T-helper 1 cell treated with Interleukin-12 subunit alpha and Interleukin-12 subunit beta and Interleukin-4 antibody, amounts not matched to agents 30 ng/mL and 1 ng/mL, for 36 hours (primary cell): ENCODE data around the gene RUNX1. TPM values are rescaled to one million over a fixed set of nuclear protein-coding genes. Genes with fewer than 3 reads are reported as not detected.

Experiments used
- intact Hi-C: fragments of 100-400 bp; cut with micrococcal nuclease; formaldehyde crosslinking; loops from one replicate; pipeline ENCODE4 v1.15.1; 2024
- total RNA-seq: library from RNA; stranded (reverse); gene quantifications from 2 replicates; pipeline ENCODE4 v1.2.3, GENCODE V29; 2022

The RUNX1 gene
- total RNA-seq, 1 donor from 2014 or later = 58.6 TPM

DNA sequence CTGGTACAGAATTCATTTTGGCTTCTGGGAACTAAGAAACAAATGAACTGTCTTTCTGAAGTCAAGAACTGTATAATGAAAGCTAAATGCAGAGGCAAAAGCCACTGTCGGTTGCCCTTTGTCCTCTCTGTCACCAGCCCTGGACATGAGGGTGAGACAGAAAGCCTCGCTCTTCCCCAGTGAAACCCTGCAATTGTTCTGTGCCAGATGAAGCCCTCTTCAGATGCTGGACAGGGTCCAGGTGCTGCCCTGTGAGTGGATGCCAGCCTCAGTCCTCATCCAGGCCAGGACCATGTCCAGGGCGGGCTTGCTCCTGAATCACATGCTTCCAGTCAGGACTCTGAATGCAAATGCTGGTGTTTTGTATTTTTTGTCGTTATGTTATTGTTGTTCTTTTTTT lies 138.7 kb downstream of the RUNX1 start:
- intact Hi-C loops = no loop called here

DNA sequence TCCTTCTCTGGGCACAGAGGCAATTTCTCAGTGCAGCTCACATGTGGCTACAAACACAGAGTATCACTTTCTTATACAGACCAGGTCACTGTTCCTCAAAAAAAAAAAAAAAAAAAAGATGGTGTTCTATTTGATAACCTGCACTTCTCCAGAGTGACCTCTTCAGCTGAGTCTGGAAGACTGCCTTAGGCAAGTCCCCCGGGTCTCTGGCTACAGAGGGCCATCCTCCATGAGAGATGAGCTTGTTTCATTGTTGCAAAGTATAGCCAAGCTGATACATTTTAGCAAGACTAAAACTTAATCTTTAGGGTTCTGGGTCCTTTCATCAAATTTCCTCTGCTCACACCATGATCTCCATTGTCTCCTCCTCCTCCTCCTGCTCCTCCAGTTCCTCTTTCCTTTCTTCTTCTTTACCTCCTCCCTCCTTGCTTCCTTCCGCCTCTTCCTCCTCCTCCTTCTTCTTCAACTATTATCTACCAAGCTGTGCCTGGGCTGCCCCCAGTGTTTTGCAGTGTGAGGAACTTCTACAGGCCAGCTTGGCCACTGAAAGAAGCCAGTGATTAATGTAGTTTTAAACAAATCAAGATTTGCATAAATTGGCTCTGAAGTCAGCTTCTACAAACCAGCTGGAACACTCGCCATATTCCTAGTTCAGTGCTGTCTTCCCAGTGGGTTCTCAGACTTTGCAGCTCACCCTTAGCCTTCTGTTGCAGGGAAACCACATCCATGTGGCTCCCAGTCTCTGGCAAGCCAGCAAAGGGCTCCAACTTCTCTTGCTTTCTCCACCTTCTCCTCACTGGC lies 139.4 kb downstream of the RUNX1 start:
- intact Hi-C loops = no loop called here

DNA sequence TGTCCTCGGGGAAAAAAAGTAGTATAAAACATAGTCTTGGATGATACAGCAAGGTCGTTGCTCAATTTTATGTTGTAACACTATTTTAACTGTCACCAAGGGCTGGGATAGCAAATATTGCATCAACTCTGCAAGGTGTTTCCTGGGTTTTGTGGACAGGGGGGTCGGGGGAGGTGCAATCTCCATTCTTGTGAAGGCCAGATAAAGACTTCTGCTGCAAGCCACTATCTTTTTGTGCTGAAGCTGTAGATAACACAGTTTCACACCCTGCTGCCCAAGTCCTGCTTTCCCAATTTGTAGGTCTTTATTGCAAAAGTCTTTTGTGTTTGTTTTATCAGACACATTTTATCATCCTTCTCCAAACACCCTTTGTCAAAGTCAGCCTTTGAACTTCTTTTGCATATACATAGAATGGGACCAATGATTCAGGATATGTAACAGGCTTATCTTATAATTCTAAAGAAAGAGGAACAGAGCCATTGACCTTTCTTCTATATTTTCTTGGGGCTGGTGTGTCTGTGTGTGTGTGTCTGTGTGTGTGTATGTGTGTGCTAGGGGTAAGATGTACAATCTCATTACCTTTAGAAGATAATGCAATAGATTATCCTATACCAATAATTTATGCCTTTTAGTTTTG lies 140.6 kb downstream of the RUNX1 start:
- intact Hi-C loops = no loop called here

DNA sequence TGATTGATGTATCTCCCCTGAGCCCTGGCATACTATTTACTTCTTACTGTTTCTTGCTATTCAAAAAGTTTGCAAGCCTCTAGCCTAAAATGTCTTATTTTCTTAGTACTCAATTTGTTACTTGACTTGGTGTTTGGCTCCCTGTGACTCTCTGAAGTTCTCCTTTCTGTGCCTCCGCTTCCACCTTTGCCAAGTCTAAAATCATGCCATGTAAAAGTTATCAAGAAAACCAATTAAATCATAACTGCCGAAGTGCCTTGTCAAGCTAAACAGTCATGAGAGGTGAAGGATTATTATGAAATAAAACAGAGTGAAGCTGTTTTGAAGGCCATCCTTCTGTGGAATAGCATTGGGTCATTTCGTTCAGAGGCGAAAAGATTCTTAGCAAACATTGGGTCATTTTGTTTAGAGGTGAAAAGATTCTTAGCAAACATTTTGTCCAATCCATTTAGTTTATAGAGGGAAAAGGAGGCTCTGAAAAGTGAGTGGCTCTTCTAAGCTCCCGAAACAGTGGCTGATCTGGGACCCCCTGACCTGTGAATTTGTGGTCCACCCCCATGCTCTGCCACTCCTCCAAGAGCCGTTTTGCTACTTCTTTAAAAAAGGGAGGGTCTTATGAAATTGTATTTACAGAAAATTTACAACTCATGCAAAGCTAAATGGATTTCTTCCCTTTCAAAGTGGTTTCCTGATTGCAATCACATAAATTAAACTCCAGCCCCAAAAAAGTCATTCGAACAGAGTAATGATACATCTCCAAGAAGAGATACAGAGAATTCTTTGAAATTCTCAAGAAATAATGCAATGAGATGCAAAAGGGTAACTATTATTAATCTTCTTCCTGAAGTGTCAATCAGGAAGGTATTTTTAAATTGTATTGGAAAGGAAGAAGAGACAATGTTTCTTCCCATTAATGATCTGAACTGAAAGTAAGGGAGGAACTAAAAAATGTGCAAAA lies 141.4 kb downstream of the RUNX1 start:
- intact Hi-C loops = no loop called here

DNA sequence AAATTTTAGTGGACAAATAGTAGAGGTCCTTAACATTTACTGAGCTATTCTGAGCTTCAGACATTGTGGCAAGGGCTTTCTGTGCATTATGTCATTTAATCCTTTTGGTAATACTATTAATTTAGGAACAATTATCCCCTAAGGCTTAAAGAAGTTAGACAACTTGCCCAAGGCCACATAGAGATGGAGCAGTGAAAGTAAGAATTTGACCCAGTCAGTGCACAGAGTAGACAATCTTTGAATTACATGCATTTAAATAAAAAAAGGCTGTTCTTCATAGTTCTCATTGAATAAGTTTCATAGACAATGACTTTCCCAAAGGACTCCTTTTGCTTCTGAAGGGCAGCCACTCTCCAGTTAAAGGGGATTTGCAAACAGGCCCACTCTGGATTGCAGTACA lies 142.7 kb downstream of the RUNX1 start:
- intact Hi-C loops = no loop called here

DNA sequence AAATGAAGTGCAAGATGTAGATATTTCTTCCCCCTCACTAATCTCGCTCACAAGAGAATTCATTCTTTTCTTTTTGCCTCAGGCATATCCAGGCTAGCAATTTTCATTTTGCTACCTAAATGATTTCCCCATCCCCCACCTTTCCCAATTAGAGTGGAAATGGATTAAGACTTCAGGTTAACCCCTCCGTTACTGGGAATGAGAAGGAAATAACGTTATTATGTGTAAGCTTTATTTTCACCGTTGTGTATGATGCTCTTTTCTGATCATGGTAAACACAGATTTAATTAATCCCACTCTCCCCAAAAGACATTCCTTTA lies 143.9 kb downstream of the RUNX1 start:
- intact Hi-C loops = no loop called here

DNA sequence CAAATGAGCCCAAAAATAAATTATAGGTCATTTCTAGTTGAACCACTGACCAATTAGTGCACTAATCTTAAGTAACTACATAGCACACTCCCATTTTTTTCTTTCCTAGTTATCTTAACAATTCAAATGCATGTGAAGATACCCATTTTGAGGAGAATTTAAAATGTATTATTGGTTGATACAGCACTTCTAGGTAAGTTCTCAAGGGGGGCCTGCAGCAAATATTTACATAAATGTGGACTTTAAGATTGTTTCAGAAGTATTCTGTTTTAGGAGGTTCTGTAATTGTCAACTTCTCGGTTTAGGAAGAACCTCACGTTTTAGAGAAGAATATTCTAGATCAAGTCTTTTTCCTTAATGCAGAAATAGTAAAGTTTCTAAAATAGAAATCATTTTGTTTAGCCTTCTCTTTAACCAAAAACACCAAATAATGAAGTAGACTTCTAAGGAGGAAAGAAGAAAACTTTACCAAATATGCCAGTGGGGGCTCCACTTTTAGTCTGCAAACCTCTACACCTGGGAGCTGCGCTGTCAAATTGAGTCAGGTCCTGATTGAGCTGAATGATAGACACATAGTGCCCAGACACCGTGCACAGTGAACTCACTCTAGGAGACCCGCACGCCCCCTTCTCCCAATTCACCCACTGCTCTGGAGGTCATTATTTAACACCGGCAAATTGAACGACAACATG lies 144.4 kb downstream of the RUNX1 start:
- intact Hi-C loops = no loop called here

DNA sequence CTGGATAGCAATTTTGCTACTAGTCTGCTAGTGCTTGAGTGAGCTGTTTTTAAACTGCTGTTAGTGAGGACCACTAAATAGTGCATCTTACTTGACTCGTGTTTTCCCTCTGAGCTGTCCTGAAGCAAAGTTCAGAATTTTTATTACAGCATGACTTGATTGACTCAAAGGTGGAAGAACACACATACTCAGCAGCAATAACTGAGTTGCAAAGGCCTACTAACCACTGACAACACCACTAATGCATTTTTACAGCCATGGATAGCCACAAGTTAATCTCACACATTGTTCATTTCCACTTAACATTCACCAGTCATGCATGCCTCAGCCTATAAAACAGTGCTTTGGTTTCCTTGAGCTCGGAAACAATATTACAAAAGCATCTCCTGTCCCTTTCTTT lies 148.7 kb downstream of the RUNX1 start:
- intact Hi-C loops = no loop called here

DNA sequence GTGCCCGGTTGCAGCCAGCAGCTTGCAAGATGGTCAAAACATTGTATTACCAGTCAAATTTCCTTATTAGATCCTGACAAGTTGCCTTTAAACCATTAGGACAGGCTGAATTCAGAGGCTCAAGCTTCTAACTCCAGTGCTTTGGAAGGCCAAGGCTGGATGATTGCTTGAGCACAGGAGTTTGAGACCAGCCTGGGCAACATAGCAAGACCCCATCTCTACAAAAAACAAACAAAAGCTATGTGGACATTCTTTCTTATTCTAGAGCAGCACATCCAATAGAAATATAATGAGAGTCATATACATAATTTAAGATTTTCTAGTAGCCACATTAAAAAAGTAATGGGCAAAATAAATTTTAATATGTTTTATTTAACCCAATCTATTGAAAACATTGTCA lies 149.3 kb downstream of the RUNX1 start:
- intact Hi-C loops = no loop called here

DNA sequence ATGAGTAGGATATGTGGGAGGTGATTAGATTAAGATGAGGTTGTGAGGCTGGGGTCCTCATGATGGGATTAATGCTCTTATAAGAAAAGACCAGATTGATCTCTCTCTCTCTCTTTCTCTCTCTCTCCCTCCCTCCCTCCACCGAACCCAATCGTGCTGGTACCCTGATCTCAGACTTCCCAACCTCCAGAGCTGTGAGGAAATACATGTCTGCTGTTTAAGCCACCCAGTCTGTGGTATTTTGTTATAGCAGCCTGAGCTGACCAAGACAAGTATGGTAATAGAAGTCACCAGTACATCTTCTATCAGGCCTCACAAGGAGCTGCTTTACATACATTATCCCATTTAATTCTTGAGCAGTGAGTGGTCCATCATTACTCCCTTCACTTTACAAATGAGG lies 149.8 kb downstream of the RUNX1 start:
- intact Hi-C loops = no loop called here

DNA sequence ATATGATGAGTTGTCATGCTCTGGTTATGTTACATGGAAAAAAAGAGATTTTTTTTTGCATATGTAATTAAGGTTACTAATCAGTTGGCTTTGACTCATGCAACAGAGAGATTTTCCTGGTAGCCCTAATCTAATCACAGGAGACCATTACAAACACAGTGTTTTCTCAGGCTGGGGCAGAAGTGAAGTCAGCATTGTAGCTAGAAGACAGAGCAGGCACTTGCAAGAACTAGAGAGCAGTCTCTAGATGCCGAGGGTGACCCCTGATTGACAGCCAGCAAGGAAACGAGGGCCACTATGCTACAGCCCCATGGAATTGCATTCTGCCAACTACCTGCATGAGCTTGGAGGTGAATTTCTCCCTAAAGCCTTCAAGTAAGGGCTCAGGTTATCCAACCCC lies 151.3 kb downstream of the RUNX1 start:
- intact Hi-C loops = no loop called here

DNA sequence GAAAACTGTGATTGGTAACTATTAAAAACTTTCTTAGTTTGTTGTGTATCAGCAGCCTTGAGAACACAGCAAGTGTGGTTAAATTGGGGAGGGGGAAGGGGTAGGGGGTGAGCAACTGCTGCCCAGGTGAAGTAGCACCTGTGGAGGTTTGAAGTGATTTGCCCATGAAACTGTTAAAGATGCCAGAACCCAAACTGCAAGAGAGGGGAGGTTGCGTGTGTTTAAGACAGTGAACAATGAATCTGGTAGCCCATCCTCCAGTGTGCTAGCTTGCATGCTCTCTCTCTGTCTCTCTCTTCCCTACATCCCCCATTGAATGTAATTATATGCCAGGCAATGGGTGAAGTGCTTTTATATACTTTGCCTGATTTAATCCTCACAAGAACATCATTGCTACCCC lies 154.7 kb downstream of the RUNX1 start:
- intact Hi-C loops = loop anchor here (5.0 kb wide), 1 partner anchor 613 kb away; no protein-coding TSS in a partner anchor

DNA sequence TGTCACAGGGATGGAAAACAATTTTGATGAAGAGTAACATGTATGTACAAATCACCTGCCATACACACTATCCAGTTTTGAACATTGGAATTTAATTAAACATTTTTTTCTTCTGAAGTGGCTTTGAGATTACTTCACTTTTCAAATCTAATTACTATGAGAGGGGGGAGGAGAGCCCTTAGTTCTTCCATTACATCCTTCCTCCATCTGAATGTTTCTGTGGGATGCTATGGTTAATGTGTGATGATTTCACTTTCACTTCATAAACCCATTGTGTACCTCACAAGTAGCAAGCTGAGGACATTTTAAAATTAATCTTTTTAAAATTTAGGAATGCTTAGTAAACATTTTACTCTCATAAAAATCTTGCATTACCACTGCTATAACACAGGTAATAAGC lies 156.9 kb downstream of the RUNX1 start:
- intact Hi-C loops = loop anchor here (5.0 kb wide), 1 partner anchor 615 kb away; no protein-coding TSS in a partner anchor

DNA sequence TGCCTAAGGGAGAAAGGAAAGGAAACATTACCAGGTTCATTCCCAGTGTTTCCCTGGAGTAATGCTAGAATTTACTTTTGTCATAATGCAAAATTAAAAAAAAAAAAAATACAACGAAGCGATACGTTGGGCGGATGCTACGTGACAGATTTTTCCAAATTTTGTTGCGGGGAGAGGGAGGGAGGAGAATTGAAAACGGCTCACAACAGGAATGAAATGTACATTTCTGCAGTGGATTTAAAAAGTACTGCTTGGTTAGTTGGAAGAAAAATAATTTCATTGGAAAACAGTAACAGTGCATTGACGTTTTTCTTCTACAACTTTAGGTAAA lies 157.5 kb downstream of the RUNX1 start:
- intact Hi-C loops = loop anchor here (5.0 kb wide), 1 partner anchor 616 kb away; no protein-coding TSS in a partner anchor

DNA sequence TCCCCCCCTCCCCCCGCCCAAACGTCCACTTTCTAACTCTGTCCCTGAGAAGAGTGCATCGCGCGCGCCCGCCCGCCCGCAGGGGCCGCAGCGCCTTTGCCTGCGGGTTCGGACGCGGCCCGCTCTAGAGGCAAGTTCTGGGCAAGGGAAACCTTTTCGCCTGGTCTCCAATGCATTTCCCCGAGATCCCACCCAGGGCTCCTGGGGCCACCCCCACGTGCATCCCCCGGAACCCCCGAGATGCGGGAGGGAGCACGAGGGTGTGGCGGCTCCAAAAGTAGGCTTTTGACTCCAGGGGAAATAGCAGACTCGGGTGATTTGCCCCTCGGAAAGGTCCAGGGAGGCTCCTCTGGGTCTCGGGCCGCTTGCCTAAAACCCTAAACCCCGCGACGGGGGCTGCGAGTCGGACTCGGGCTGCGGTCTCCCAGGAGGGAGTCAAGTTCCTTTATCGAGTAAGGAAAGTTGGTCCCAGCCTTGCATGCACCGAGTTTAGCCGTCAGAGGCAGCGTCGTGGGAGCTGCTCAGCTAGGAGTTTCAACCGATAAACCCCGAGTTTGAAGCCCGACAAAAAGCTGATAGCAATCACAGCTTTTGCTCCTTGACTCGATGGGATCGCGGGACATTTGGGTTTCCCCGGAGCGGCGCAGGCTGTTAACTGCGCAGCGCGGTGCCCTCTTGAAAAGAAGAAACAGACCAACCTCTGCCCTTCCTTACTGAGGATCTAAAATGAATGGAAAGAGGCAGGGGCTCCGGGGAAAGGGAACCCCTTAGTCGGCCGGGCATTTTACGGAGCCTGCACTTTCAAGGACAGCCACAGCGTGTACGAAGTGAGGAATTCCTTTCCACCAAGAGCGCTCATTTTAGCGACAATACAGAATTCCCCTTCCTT lies 158.1 kb downstream of the RUNX1 start:
- intact Hi-C loops = loop anchor here (1.0 to 5.0 kb wide), 2 partner anchors 509 to 616 kb away; no protein-coding TSS in a partner anchor

DNA sequence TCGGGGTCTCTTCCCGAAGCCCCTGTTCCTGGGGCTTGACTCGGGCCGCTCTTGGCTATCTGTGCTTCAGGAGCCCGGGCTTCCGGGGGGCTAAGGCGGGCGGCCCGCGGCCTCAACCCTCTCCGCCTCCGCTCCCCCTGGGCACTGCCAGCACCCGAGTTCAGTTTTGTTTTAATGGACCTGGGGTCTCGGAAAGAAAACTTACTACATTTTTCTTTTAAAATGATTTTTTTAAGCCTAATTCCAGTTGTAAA lies 158.7 kb downstream of the RUNX1 start:
- intact Hi-C loops = loop anchor here (1.0 to 5.0 kb wide), 2 partner anchors 510 to 617 kb away; no protein-coding TSS in a partner anchor

DNA sequence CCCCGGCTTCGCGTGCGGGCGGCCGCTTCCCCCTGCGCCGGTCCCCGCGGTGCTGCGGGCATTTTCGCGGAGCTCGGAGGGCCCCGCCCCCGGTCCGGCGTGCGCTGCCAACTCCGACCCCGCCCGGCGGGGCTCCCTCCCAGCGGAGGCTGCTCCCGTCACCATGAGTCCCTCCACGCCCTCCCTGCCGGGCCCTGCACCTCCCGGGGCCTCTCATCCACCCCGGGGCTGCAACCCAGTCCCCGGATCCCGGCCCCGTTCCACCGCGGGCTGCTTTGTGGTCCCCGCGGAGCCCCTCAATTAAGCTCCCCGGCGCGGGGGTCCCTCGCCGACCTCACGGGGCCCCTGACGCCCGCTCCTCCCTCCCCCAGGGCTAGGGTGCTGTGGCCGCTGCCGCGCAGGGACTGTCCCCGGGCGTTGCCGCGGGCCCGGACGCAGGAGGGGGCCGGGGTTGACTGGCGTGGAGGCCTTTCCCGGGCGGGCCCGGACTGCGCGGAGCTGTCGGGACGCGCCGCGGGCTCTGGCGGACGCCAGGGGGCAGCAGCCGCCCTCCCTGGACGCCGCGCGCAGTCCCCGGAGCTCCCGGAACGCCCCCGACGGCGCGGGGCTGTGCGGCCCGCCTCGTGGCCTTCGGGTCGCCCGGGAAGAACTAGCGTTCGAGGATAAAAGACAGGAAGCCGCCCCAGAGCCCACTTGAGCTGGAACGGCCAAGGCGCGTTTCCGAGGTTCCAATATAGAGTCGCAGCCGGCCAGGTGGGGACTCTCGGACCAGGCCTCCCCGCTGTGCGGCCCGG lies 159.2 kb downstream of the RUNX1 start:
- intact Hi-C loops = loop anchor here (1.0 to 5.0 kb wide), 9 partner anchors 77 to 1222 kb away; partner anchors contain the start of gene RCAN1

DNA sequence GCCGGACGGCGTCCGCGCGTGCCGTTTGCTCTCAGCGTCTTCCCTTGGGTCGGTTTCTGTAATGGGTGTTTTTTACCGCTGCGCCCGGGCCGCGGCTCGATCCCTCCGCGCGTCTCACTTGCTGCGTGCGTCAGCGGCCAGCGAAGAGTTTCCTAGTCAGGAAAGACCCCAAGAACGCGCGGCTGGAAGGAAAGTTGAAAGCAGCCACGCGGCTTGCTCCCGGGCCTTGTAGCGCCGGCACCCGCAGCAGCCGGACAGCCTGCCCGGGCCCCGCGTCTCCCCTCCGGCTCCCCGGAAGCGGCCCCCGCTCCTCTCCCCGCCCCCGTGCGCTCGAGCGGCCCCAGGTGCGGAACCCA lies 159.8 kb downstream of the RUNX1 start:
- intact Hi-C loops = loop anchor here (2.0 to 5.0 kb wide), 7 partner anchors 78 to 1223 kb away; partner anchors contain the start of gene RCAN1

DNA sequence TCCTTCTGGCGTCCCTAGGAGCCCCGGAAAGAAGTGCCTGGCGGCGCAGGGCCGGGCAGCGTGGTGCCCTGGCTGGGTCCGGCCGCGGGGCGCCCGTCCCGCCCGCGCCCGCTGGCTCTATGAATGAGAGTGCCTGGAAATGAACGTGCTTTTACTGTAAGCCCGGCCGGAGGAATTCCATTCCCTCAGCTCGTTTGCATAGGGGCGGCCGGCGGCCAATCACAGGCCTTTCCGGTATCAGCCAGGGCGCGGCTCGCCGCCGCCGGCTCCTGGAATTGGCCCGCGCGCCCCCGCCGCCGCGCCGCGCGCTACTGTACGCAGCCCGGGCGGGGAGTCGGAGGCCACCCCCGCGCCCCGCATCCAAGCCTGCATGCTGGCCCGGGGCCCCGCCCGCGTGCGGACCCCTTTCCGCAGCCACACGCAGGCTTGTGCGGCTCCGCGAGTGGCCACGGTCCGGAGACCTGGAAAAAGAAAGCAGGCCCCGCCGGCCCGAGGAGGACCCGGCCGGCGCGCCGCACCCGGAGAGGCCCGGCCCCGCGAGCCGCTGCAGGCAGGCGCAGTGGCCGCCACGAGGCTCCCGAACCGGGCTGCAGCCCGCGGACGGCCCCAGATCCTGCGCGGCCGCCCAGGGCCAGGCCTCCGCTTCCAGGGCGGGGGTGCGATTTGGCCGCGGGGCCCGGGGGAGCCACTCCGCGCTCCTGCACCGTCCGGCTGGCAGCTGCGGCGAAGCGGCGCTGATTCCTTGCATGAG lies 160.4 kb downstream of the RUNX1 start:
- intact Hi-C loops = loop anchor here (1.0 to 5.0 kb wide), 16 partner anchors 46 to 1224 kb away; partner anchors contain the start of gene RCAN1
